GM12878 (cell line): ENCODE data around the gene ARRDC1. TPM values are rescaled to one million over a fixed set of nuclear protein-coding genes. Genes with fewer than 3 reads are reported as not detected.

Experiments used
- ATAC-seq: fragments of 200-7000 bp; cut with Tn5 transposase; 3 replicates; pipeline ENCODE4 v1.9.1; 2020; ENCODE audit warnings: mild to moderate bottlenecking, moderate library complexity
- BruUV-seq: library from RNA; stranded (reverse); fragments of 400-500 nt; replicated peaks from 2 replicates; lab custom pipeline; 2021; lab: Mats Ljungman, UMichigan
- CTCF ChIA-PET: fragments of 300-600 bp; sonication (Branson Sonifier 250); formaldehyde crosslinking; extraction: SDS; loops from one replicate; lab custom pipeline; 2021; ENCODE audit warnings: inconsistent platforms; lab: Yijun Ruan, JAX
- POLR2A ChIA-PET: fragments of 350-600 bp; formaldehyde crosslinking; extraction: SDS; loops from one replicate; lab custom pipeline; 2021; ENCODE audit warnings: inconsistent platforms; lab: Charles Lee
- RAD21 ChIA-PET: fragments of 300-600 bp; sonication (Branson Sonifier 250); formaldehyde crosslinking; loops from one replicate; lab custom pipeline; 2023; ENCODE audit warnings: antibody characterized with exemption; ENCODE audit not compliant: unreplicated experiment; lab: Charles Lee
- SMC1A ChIA-PET: fragments of 300-600 bp; sonication (Branson Sonifier 250); formaldehyde crosslinking; loops from one replicate; lab custom pipeline; 2023; ENCODE audit not compliant: unreplicated experiment, uncharacterized antibody; lab: Charles Lee
- DNase-seq: peaks from one replicate; pipeline ENCODE4 v3.0.0-alpha.2; 2011; ENCODE audit warnings: low read depth, low spot score
- FAIRE-seq: peaks from 3 replicates; lab custom pipeline; 2011; peaks lifted over from hg19 to GRCh38; lab: Jason Lieb, UNC
- H2AFZ ChIP-seq: 2 replicates; pipeline ENCODE4 v1.6.0; 2011; ENCODE audit warnings: low read depth, low read length, control low read depth; ENCODE audit not compliant: control insufficient read depth
- H3K27ac ChIP-seq: 2 replicates; pipeline ENCODE4 v1.5.1; 2011; ENCODE audit warnings: control low read depth; ENCODE audit not compliant: control insufficient read depth, insufficient read depth
- H3K27me3 ChIP-seq, 2 experiments: replicated peaks in 1 of 2; 2 replicates each; pipeline versions ENCODE4 v1.6.0 to v1.6.1; 2011; ENCODE audit warnings: low read length in 1 of 2; ENCODE audit not compliant: control insufficient read depth in 2 of 2, insufficient read depth in 2 of 2
- H3K36me3 ChIP-seq, 2 experiments: 2 replicates each; pipeline ENCODE4 v1.5.1; 2011; ENCODE audit warnings: low read length in 1 of 2; ENCODE audit not compliant: control insufficient read depth in 2 of 2, insufficient read depth in 2 of 2
- H3K4me1 ChIP-seq: 2 replicates; pipeline ENCODE4 v1.6.1; 2011; ENCODE audit warnings: mild to moderate bottlenecking, low read length, moderate library complexity, mixed read lengths; ENCODE audit not compliant: control insufficient read depth, insufficient read depth
- H3K4me2 ChIP-seq: 2 replicates; pipeline ENCODE4 v1.6.0; 2011; ENCODE audit warnings: control low read depth; ENCODE audit not compliant: control insufficient read depth, insufficient read depth
- H3K4me3 ChIP-seq: fragments of 200-600 bp; sonication (generic); 2 replicates; pipeline ENCODE4 v1.5.1; 2016
- H3K79me2 ChIP-seq: 2 replicates; pipeline ENCODE4 v1.6.0; 2011; ENCODE audit warnings: low read length; ENCODE audit not compliant: control insufficient read depth, insufficient read depth
- H3K9ac ChIP-seq: 2 replicates; pipeline ENCODE4 v1.8.0; 2011; ENCODE audit warnings: low read length, control low read depth, mixed read lengths; ENCODE audit not compliant: control insufficient read depth, insufficient read depth
- H3K9me3 ChIP-seq: replicated peaks from 3 replicates; pipeline ENCODE4 v1.5.1; 2011; ENCODE audit warnings: mild to moderate bottlenecking, low read length; ENCODE audit not compliant: control insufficient read depth, insufficient read depth
- H4K20me1 ChIP-seq: 2 replicates; pipeline ENCODE4 v1.6.0; 2011; ENCODE audit not compliant: control insufficient read depth, insufficient read depth
- EGR1 ChIP-seq, 2 experiments: IDR thresholded peaks; 1 replicate in 1 of 2; 2 replicates in 1 of 2; pipeline ENCODE4 v1.6.1; 2011 to 2012; ENCODE audit warnings: low read depth in 2 of 2, low read length in 2 of 2, borderline replicate concordance in 1 of 2, mild to moderate bottlenecking in 1 of 2, moderate library complexity in 1 of 2
- PBX3 ChIP-seq: IDR thresholded peaks from 2 replicates; pipeline ENCODE4 v1.6.1; 2011; ENCODE audit warnings: mild to moderate bottlenecking, low read depth, low read length, moderate library complexity; ENCODE audit not compliant: insufficient replicate concordance
- RELB ChIP-seq: fragments of 450-650 bp; IDR thresholded peaks from 2 replicates; pipeline ENCODE4 v1.6.1; 2017; ENCODE audit warnings: low read depth, mild to moderate bottlenecking, moderate library complexity
- ZNF592 ChIP-seq: fragments of 450-650 bp; IDR thresholded peaks from 2 replicates; pipeline ENCODE4 v1.6.1; 2017; ENCODE audit warnings: mild to moderate bottlenecking, moderate library complexity
- WGBS: methylation state at CpG from one replicate; pipeline ENCODE4 v1.1.6; 2016; ENCODE audit warnings: low lambda C conversion rate; ENCODE audit not compliant: insufficient replicate concordance, insufficient coverage; ENCODE audit errors: missing lambda C conversion rate; 5-methylcytosine and 5-hydroxymethylcytosine counted together
- in situ Hi-C: fragments of 300-500 bp; cut with MboI; formaldehyde crosslinking; loops from 9 replicates; pipeline ENCODE4 v1.14.3; 2018; ENCODE audit warnings: mixed read lengths
- intact Hi-C: fragments of 100-400 bp; cut with micrococcal nuclease; formaldehyde crosslinking; loops from one replicate; pipeline ENCODE4 v1.14.2; 2022; ENCODE audit not compliant: unreplicated experiment
- polyA plus RNA-seq, 11 experiments: library from polyadenylated mRNA; depleted of rRNA in 4 of 11; unstranded in 6 of 11; stranded (reverse) in 5 of 11; fragments of >200 nt; fragmentation: Nextera tagmentation in 4 of 11; fragmentation: Illumina TruSeq in 1 of 11; extraction: Ambion mirVana in 4 of 11; extraction: Trizol in 1 of 11; gene quantifications; 1 replicate in 1 of 11; 2 replicates in 10 of 11; pipeline versions ENCODE4 v1.2.1 to v1.2.3, GENCODE V29; 2011 to 2016; ENCODE audit warnings: inconsistent platforms in 2 of 11, missing spikeins in 2 of 11, low read depth in 1 of 11
- total RNA-seq, 4 experiments: library from RNA; depleted of rRNA in 3 of 4; stranded (reverse); fragments of >200 nt in 3 of 4; fragmentation: Illumina TruSeq in 1 of 4; extraction: Trizol in 1 of 4; gene quantifications; 2 replicates each; pipeline versions ENCODE4 v1.2.1 to v1.2.3, GENCODE V29; 2013 to 2021

The ARRDC1 gene
- total and polyA plus RNA-seq, 10 of the 15 experiments (the other 5 are each of a cell fraction or from before 2014, with no cell fraction given): 0.23 to 34.4 (median 20.9) TPM

GRCh38 chr9:137649553-137649952 lies 44.1 kb downstream of the ARRDC1 start:
- H3K9ac ChIP-seq: no peak overlapping the region
- no peaks in the 10 kb centered on the region for H3K27me3 ChIP-seq
- intact Hi-C loops (no loop called here), in situ Hi-C loops (no loop called here)
- H3K79me2 ChIP-seq: peaks cover 44% of the 10 kb centered on the region
- no peak overlapping the region for H3K4me3 ChIP-seq
- peaks cover 8 to 21% of the 10 kb centered on the region in 2 experiments for H3K36me3 ChIP-seq
- DNase-seq (no peak), ATAC-seq (no peak), FAIRE-seq (no peak)
- SMC1A ChIA-PET: no interaction called here
- peaks cover 9% of the 10 kb centered on the region for H3K4me1 ChIP-seq
- no peak overlapping the region for H3K27ac ChIP-seq
- WGBS: 91% methylated on average over 9 of the region's 9 CpGs
- H4K20me1 ChIP-seq: no peaks in the 10 kb centered on the region
- no TSS peak for BruUV-seq
- H2AFZ ChIP-seq: no peak overlapping the region
- RAD21 ChIA-PET: no interaction called here
- 0 out of 2 replicates have a peak overlapping the region, but pooled peaks have one; percentile 1 for H3K4me2 ChIP-seq
- CTCF ChIA-PET: interaction anchor here (0.9 to 1.8 kb wide), 2 partner anchors 21 to 24 kb away, joined by 3 to 7 read pairs; no protein-coding TSS in a partner anchor
- no peak for TF ChIP-seq EGR1 (IDR thresholded peaks at IDR 0.05; ENCODE audit: borderline replicate concordance in 1 of 2, low read depth in 2 of 2, low read length in 2 of 2)
- no peak for TF ChIP-seq ZNF592
- no peak for TF ChIP-seq PBX3
- TF ChIP-seq RELB: no peak
- no peaks in the 10 kb centered on the region; the same call in 2 of the 3 replicates for H3K9me3 ChIP-seq
- POLR2A ChIA-PET: interaction anchor here (0.6 kb wide), 2 partner anchors 12 to 15 kb away, joined by 3 read pairs; no protein-coding TSS in a partner anchor
